ENCODE data around the gene GLT1D1. TPM values are rescaled to one million over a fixed set of nuclear protein-coding genes. Genes with fewer than 3 reads are reported as not detected.

Gene GLT1D1
- total and polyA plus RNA-seq, 12 donors, result 0.07 to 3.3 (median 0.66) TPM; not detected in 1

- no peak for ATAC-seq
- peaks cover 0 to 5% (median 0%) of the 10 kb centered on the region in 7 donors for H3K27me3 ChIP-seq
- no peaks in the 10 kb centered on the region for H3K9me3 ChIP-seq
- intact Hi-C loops (cut with DNase I), result no loop called here
- no peak overlapping the region for H3K27ac ChIP-seq
- no peaks in the 10 kb centered on the region for H3K36me3 ChIP-seq
- H3K4me3 ChIP-seq, result no peak overlapping the region
- H3K4me1 ChIP-seq, result no peaks in the 10 kb centered on the region
- DNase-seq, result no peak
- TF ChIP-seq, protein P1, sequence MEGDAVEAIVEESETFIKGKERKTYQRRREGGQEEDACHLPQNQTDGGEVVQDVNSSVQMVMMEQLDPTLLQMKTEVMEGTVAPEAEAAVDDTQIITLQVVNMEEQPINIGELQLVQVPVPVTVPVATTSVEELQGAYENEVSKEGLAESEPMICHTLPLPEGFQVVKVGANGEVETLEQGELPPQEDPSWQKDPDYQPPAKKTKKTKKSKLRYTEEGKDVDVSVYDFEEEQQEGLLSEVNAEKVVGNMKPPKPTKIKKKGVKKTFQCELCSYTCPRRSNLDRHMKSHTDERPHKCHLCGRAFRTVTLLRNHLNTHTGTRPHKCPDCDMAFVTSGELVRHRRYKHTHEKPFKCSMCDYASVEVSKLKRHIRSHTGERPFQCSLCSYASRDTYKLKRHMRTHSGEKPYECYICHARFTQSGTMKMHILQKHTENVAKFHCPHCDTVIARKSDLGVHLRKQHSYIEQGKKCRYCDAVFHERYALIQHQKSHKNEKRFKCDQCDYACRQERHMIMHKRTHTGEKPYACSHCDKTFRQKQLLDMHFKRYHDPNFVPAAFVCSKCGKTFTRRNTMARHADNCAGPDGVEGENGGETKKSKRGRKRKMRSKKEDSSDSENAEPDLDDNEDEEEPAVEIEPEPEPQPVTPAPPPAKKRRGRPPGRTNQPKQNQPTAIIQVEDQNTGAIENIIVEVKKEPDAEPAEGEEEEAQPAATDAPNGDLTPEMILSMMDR (IDR thresholded peaks at IDR 0.05), result no peak
- WGBS, 2 donors, result 87 to 89% methylated on average over 6 of the region's 6 CpGs
Measured at GRCh38 chr12:129001826-129002225, 148.5 kb downstream of the GLT1D1 start.

- no peaks in the 10 kb centered on the region for H3K36me3 ChIP-seq
- ATAC-seq, result no peak
- H3K27ac ChIP-seq, result no peak overlapping the region
- WGBS, 2 donors, result 40 to 41% methylated on average over 8 of the region's 8 CpGs
- no peak overlapping the region for H3K4me3 ChIP-seq
- H3K27me3 ChIP-seq, result peaks cover 0 to 5% (median 0%) of the 10 kb centered on the region in 7 donors
- intact Hi-C loops (cut with DNase I), result no loop called here
- H3K9me3 ChIP-seq, result peaks cover 0 to under 1% (median 0%) of the 10 kb centered on the region in 11 donors
- no peak for DNase-seq
- TF ChIP-seq, protein P1 (IDR thresholded peaks at IDR 0.05), result no peak
- no peaks in the 10 kb centered on the region for H3K4me1 ChIP-seq
Measured at GRCh38 chr12:129002427-129002826, 149.1 kb downstream of the GLT1D1 start.

- no peak for DNase-seq
- Histone ChIP-seq H3K27ac (no peak overlapping the region), H3K4me3 (no peak overlapping the region), H3K4me1 (no peaks in the 10 kb centered on the region), H3K9me3 (peaks cover 0 to 8% (median 0%) of the 10 kb centered on the region in 11 donors), H3K36me3 (no peaks in the 10 kb centered on the region), H3K27me3 (no peaks in the 10 kb centered on the region)
- no peak for ATAC-seq
- WGBS, 2 donors, result 84 to 88% methylated on average over 8 of the region's 8 CpGs
- intact Hi-C loops (cut with DNase I), result no loop called here
- TF ChIP-seq, protein P1 (IDR thresholded peaks at IDR 0.05), result no peak
Measured at GRCh38 chr12:129005416-129005815, 152.1 kb downstream of the GLT1D1 start.

- Histone ChIP-seq H3K27me3 (no peaks in the 10 kb centered on the region), H3K9me3 (peaks cover 0 to 8% (median 0%) of the 10 kb centered on the region in 11 donors), H3K27ac (no peak overlapping the region), H3K4me1 (no peaks in the 10 kb centered on the region), H3K4me3 (no peak overlapping the region), H3K36me3 (no peaks in the 10 kb centered on the region)
- no peak for DNase-seq
- intact Hi-C loops (cut with DNase I), result no loop called here
- no peak for ATAC-seq
- TF ChIP-seq, protein P1 (IDR thresholded peaks at IDR 0.05), result no peak
- WGBS, 2 donors, result 78 to 83% methylated on average over 6 of the region's 6 CpGs
Measured at GRCh38 chr12:129005829-129006228, 152.6 kb downstream of the GLT1D1 start.

All from heart right ventricle (tissue), 16 donors.